IMR-90 (cell line): ENCODE measurements around the gene DDHD1.

Experiments used
- BHLHE40 ChIP-seq: fragments of 150-350 bp; IDR thresholded peaks from 2 replicates; pipeline ENCODE4 v1.6.1; 2016; ENCODE audit warnings: mild to moderate bottlenecking, low read depth, low read length
- CEBPB ChIP-seq: IDR thresholded peaks from 2 replicates; pipeline ENCODE4 v1.6.1; 2012; ENCODE audit warnings: low read depth, low read length, improper control_type of control experiment
- CTCF ChIP-seq: conservative IDR thresholded peaks from 2 replicates; pipeline ENCODE4 v1.5.1; 2012; ENCODE audit warnings: mild to moderate bottlenecking, low read depth, low read length, improper control_type of control experiment
- FOS ChIP-seq: fragments of 150-350 bp; IDR thresholded peaks from 2 replicates; pipeline ENCODE4 v1.6.1; 2016; ENCODE audit warnings: low read depth, low read length
- MAZ ChIP-seq: IDR thresholded peaks from 2 replicates; pipeline ENCODE4 v1.6.1; 2012; ENCODE audit warnings: low read depth, mild to moderate bottlenecking, low read length, improper control_type of control experiment, moderate library complexity, borderline replicate concordance
- MXI1 ChIP-seq: IDR thresholded peaks from 2 replicates; pipeline ENCODE4 v1.6.1; 2012; ENCODE audit warnings: low read depth, mild to moderate bottlenecking, low read length, moderate library complexity, borderline replicate concordance
- NFE2L2 ChIP-seq: fragments of 150-350 bp; IDR thresholded peaks from 2 replicates; pipeline ENCODE4 v1.6.1; 2016; ENCODE audit warnings: low read depth, mild to moderate bottlenecking, low read length
- POLR2A ChIP-seq: IDR thresholded peaks from 2 replicates; pipeline ENCODE4 v1.6.1; 2012; ENCODE audit warnings: mild to moderate bottlenecking, low read depth, low read length
- RAD21 ChIP-seq: IDR thresholded peaks from 2 replicates; pipeline ENCODE4 v1.6.1; 2012; ENCODE audit warnings: low read length, improper control_type of control experiment
- RCOR1 ChIP-seq: IDR thresholded peaks from 2 replicates; pipeline ENCODE4 v1.6.1; 2012; ENCODE audit warnings: mild to moderate bottlenecking, low read length, improper control_type of control experiment; ENCODE audit not compliant: insufficient replicate concordance
- RFX5 ChIP-seq: IDR thresholded peaks from 2 replicates; pipeline ENCODE4 v1.8.0; 2012; ENCODE audit warnings: low read depth, mild to moderate bottlenecking, low read length, moderate library complexity
- SMC3 ChIP-seq: fragments of 150-350 bp; IDR thresholded peaks from 2 replicates; pipeline ENCODE4 v1.6.1; 2016; ENCODE audit warnings: low read depth, mild to moderate bottlenecking, antibody characterized with exemption, low read length, moderate library complexity

DNA sequence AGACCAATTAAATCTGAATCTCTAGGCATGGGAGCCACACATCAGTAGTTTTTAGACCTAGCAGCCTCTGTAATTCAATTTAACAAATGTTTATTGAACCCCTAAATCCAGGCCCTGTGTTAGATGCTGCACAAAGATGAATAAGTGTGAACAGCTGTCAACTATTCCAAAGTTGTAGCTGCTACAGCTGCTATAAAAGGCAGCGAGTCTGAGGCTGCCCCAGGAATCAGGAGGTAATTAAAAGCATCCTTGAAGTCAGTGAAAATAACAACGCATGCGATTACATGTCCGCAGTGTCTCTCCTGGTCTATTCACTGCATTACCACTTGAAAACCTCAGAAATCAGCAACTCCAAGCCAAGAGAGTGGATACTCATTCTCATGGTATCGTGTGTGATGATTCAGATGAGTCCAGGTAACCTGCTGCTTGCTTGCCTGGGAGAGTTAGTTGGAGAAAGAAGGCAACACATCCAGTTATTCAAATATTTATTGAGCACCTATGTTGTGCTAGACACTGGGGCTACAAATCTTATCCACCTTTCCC is 34.9 kb upstream of the DDHD1 start:
- TF ChIP-seq POLR2A, result no peak
- no peak for TF ChIP-seq BHLHE40
- no peak for TF ChIP-seq RFX5
- TF ChIP-seq CTCF, result no peak
- no peak for TF ChIP-seq FOS
- no peak for TF ChIP-seq RAD21
- no peak for TF ChIP-seq SMC3
- no peak for TF ChIP-seq RCOR1
- no peak for TF ChIP-seq CEBPB
- no peak for TF ChIP-seq NFE2L2
- TF ChIP-seq MXI1, result no peak
- no peak for TF ChIP-seq MAZ
